SK-N-SH (cell line): ENCODE measurements around the gene MAD1L1.

Experiments used
- CHD2 ChIP-seq: fragments of 150-350 bp; IDR thresholded peaks from 2 replicates; pipeline ENCODE4 v1.6.1; 2018; ENCODE audit warnings: low read length; ENCODE audit not compliant: partially characterized antibody
- CTCF ChIP-seq: fragments of 200-600 bp; sonication (generic); IDR thresholded peaks from 2 replicates; pipeline ENCODE4 v1.6.1; 2017; ENCODE audit warnings: antibody characterized with exemption, mild to moderate bottlenecking, moderate library complexity
- EP300 ChIP-seq, 2 experiments: IDR thresholded peaks; 2 replicates each; pipeline versions ENCODE4 v1.4.0 to v1.6.1; 2012; ENCODE audit warnings: borderline replicate concordance in 1 of 2, low read depth in 1 of 2, low read length in 1 of 2
- GABPA ChIP-seq: IDR thresholded peaks from 2 replicates; pipeline ENCODE4 v1.4.0; 2012; ENCODE audit warnings: low read depth, mild to moderate bottlenecking
- JUND ChIP-seq: IDR thresholded peaks from 2 replicates; pipeline ENCODE4 v1.4.0; 2012
- POLR2AphosphoS5 ChIP-seq: IDR thresholded peaks from 2 replicates; pipeline ENCODE4 v1.6.1; 2012; ENCODE audit warnings: low read depth, low read length
- RCOR1 ChIP-seq: fragments of 150-350 bp; IDR thresholded peaks from 2 replicates; pipeline ENCODE4 v1.6.1; 2017; ENCODE audit warnings: antibody characterized with exemption, low read length
- RFX5 ChIP-seq: IDR thresholded peaks from 2 replicates; pipeline ENCODE4 v1.6.1; 2012; ENCODE audit warnings: mild to moderate bottlenecking, improper control_type of control experiment, low read length
- TAF1 ChIP-seq: IDR thresholded peaks from 2 replicates; pipeline ENCODE4 v1.6.1; 2012; ENCODE audit warnings: low read depth, mild to moderate bottlenecking, low read length, moderate library complexity, borderline replicate concordance

DNA sequence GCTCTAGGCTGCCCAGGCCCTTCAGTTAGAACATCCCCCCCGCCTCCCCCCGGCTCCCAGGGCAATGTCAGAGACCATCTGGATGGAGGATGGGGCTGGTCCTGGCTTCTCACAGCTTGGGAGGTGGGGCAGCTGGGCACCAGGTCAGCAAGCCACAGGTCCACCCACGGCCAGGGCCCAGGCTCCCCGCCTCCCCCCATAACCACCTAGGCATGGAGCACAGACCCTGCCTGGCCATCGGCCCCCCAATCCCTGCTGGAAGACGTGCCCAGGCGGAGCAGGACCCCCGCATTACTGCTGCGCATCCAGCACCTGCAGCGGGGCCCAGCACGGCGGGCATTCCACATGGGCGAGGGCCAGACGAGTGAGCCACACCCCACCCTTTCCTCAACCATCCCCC, 393.0 kb downstream of the MAD1L1 start:
- TF ChIP-seq CTCF (no peak), RCOR1 (0 out of 2 replicates have a peak, but pooled peaks have one; percentile 32), TAF1 (no peak), CHD2 (peak; percentile 73), RFX5 (no peak), GABPA (no peak), EP300 (IDR thresholded peaks at IDR 0.05; ENCODE audit: borderline replicate concordance in 1 of 2, low read depth in 1 of 2, low read length in 1 of 2) (peak in 1 of 2 experiments; percentile 47; a peak in 1 of 4 replicates), POLR2AphosphoS5 (no peak), JUND (no peak)
